GM18508 (cell line): ENCODE results near the gene HNRNPF.
"Not testable (repeated sequence)": the region's sequence is repeated elsewhere in the genome, so short reads cannot be mapped to it uniquely, and the experiment has no call there.

Source experiments
- ATAC-seq: cut with Tn5 transposase; IDR thresholded peaks from one replicate; pipeline ENCODE4 v1.9.1; 2021; ENCODE audit warnings: moderate number of reproducible peaks; ENCODE audit not compliant: insufficient read depth, unreplicated experiment

Gene HNRNPF

GRCh38 chr10:43421944-43422343, 13.0 kb upstream of the HNRNPF start:
- not testable (repeated sequence) for ATAC-seq

DNA sequence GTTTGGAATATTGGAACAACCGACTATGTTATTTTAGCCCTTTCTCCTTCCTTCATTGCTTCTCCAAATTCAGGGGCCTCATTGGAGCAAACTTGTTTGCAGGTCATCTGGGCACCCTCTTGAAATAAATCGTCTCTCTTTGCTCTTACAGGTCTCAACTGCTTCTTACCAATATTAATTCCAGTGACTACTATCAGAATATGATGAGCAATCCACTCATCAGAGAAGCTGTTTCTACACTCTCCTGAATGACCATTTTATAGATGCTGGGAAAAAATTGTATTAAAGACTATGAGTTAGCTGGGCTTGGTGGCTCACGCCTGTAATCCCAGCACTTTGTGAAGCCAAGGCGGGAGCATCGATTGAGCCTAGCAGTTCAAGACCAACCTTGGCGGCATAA, 12.5 kb upstream of the HNRNPF start:
- ATAC-seq, result no peak

- peak; percentile 1 for ATAC-seq
These were observed 12.2 kb upstream of the HNRNPF start for GRCh38 chr10:43421201-43421507.

- ATAC-seq, result peak; percentile 56
These were observed 11.6 kb upstream of the HNRNPF start for GRCh38 chr10:43420369-43421200.

DNA sequence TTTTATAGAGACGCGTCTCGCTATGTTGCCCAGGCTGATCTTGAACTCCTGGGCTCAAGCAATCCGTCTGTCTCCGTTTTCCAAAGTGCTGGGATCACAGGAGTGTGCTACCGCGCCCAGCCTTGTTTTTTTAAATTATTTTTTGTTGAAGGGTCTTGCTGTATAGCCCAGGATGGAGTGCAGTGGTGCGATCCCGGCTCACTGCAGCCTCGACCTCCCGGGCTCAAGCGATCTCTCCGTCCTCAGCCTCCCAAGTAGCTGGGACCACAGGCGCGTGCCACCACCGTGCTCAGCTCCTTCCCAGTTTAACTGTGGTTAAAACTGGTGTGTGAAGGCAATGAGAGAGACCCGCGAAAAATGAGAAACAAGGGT, 11.0 kb upstream of the HNRNPF start:
- ATAC-seq, result no peak

GRCh38 chr10:43417950-43418768, 9.2 kb upstream of the HNRNPF start:
- ATAC-seq, result peak; percentile 29

DNA sequence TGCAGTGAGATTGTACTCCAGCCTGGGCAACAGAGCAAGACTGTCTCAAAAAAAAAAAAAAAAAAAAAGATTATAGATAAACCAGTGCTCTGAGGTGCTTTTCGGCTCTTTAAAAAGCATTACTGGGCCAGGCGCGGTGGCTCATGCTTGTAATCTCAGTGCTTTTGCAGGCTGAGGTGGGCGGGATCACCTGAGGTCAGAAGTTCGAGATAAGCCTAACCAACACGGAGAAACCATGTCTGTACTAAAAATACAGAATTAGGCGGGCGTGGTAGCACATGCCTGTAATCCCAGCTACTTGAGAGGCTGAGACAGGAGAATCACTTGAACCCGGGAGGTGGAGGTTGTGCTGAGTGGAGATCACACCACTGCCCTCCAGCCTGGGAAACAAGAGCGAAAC, 6.6 kb upstream of the HNRNPF start:
- no peak for ATAC-seq

GRCh38 chr10:43411536-43411935, 2.5 kb upstream of the HNRNPF start:
- ATAC-seq, result no peak

GRCh38 chr10:43410345-43410744, 1.4 kb upstream of the HNRNPF start:
- no peak for ATAC-seq

- ATAC-seq, result no peak
These were observed 561 bp upstream of the HNRNPF start for GRCh38 chr10:43409385-43410109.

GRCh38 chr10:43408331-43408709, 666 bp downstream of the HNRNPF start:
- ATAC-seq, result no peak

DNA sequence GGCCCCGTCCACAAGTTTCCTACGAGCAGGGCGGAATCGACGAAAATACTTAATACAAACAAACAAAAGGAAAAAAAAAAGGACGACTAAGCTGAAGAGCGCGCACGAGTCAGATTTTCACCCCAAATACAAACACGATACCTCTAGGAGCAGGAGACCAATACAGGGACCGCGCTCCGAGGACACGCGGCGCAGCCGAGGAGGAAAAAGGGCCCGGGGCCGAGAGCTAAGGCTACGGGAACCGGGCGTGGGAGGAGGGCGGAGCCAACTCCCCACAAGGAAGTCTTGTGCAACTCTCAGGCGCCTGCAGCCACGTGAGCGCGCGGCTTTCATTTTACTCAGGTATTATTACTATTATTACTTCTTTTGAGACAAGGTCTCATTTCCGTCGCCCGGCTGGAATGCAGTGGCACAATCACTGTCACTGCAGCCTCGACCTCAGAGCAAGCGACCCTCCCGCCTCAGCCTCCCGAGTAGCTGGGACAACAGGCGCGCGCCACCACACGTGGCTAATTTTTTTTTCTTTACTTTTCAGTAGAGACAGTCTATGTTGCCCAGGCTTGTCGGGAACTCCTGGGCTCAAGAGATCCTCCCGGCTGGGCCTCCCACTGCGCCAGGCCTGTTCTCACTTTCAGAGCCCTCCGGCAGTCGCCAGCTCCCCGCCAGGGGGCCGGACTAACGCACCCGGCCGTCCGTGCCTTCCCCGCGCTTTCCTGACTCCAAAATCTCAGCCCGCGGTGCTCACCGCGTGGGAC, 1.2 kb downstream of the HNRNPF start:
- ATAC-seq, result peak; percentile 31

GRCh38 chr10:43407148-43407575, 1.8 kb downstream of the HNRNPF start:
- no peak for ATAC-seq

- no peak for ATAC-seq
These were observed 4.3 kb downstream of the HNRNPF start for GRCh38 chr10:43404704-43405084.

GRCh38 chr10:43403911-43404703, 4.9 kb downstream of the HNRNPF start:
- no peak for ATAC-seq

- no peak for ATAC-seq
These were observed 6.0 kb downstream of the HNRNPF start for GRCh38 chr10:43402880-43403452.

DNA sequence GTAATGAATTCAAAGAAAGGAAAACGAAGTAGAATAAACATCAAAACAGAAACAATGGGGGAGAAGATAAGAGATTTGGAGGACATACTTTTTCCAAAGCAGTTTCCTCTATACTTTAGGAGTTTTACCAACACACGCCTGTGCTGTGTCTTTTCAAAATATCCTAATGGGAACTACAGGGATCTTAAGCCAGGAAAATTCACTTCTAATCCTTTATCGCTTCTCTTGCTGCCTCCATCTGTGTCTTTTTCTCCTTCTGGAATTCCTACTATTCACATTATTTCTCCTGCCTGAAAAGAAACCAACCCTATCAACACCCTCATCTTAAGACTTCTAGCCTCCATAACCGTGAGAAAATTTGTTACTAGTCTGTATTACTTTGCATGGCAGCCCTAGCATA, 6.8 kb downstream of the HNRNPF start:
- ATAC-seq, result no peak

DNA sequence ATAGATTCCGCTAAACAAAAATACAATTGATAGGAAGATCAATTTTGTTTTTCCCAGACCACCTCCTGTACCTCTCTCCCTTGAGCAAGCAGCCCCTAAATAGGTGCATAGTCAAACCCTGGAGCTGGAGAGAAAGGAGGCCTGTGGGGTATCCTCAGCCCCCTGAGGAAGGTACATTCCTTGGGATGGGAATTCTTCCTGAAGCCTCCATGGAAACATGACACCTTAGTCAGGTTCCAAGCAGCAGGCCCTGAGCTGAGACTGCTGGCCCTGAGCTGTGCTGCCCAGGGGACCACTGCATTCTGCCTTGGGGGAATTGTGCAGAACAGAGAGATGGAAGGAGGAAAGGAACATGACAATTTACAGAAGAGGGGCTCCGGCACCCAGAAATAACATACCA, 7.4 kb downstream of the HNRNPF start:
- ATAC-seq, result no peak
